ENCODE data around the gene CYTH1.

GRCh38 chr17:78687944-78688343 lies 94.1 kb downstream of the CYTH1 start:
- TF ChIP-seq EZH2phosphoT487 (IDR thresholded peaks at IDR 0.05; ENCODE audit: borderline replicate concordance, low read depth, low read length): no peak
- TF ChIP-seq CTCF (conservative IDR thresholded peaks at IDR 0.05; ENCODE audit: low read length): no peak

Measured in OCI-LY7 (cell line).